ENCODE results near the gene SLC6A6. TPM values are rescaled to one million over a fixed set of nuclear protein-coding genes. Genes with fewer than 3 reads are reported as not detected.

SLC6A6 gene
- total RNA-seq, 3 donors from 2014 or later: 4.4 to 11.2 (median 10.5) TPM

- no peak for DNase-seq
- no peaks in the 10 kb centered on the region for H3K9me3 ChIP-seq
- H3K36me3 ChIP-seq (ENCODE audit: low read depth): no peaks in the 10 kb centered on the region
- H3K4me3 ChIP-seq: no peak overlapping the region
- no peak for TF ChIP-seq CTCF (IDR thresholded peaks at IDR 0.05)
- no peak for ATAC-seq
- H3K4me1 ChIP-seq (ENCODE audit: low read depth): no peaks in the 10 kb centered on the region
- intact Hi-C loops (cut with DNase I, micrococcal nuclease): no loop called here
Measured at GRCh38 chr3:14518893-14519292, 116.5 kb downstream of the SLC6A6 start.

GRCh38 chr3:14519406-14519805, 117.0 kb downstream of the SLC6A6 start:
- no peak for DNase-seq
- intact Hi-C loops (cut with DNase I, micrococcal nuclease): no loop called here

GRCh38 chr3:14520149-14520548, 117.7 kb downstream of the SLC6A6 start:
- no peak for ATAC-seq
- peak in 1 of 3 donors; percentile 39 for DNase-seq

More at GRCh38 chr3:14519406-14519805, 117.0 kb downstream of the SLC6A6 start:
- H3K4me3 ChIP-seq: no peak overlapping the region
- H3K9me3 ChIP-seq: no peaks in the 10 kb centered on the region
- H3K4me1 ChIP-seq (ENCODE audit: low read depth): no peaks in the 10 kb centered on the region
- no peaks in the 10 kb centered on the region for H3K36me3 ChIP-seq (ENCODE audit: low read depth)
- no peak for ATAC-seq
- no peak for TF ChIP-seq CTCF (IDR thresholded peaks at IDR 0.05)

GRCh38 chr3:14520967-14521366, 118.6 kb downstream of the SLC6A6 start:
- no peaks in the 10 kb centered on the region for H3K9me3 ChIP-seq
- no peak for ATAC-seq
- H3K4me3 ChIP-seq: no peak overlapping the region
- intact Hi-C loops (cut with DNase I, micrococcal nuclease): no loop called here
- no peaks in the 10 kb centered on the region for H3K4me1 ChIP-seq (ENCODE audit: low read depth)
- H3K36me3 ChIP-seq (ENCODE audit: low read depth): no peaks in the 10 kb centered on the region
- DNase-seq: no peak
- TF ChIP-seq CTCF (IDR thresholded peaks at IDR 0.05): no peak

More at GRCh38 chr3:14520149-14520548, 117.7 kb downstream of the SLC6A6 start:
- no peak overlapping the region for H3K4me3 ChIP-seq
- no peak for TF ChIP-seq CTCF (IDR thresholded peaks at IDR 0.05)
- H3K4me1 ChIP-seq (ENCODE audit: low read depth): no peaks in the 10 kb centered on the region
- intact Hi-C loops (cut with DNase I, micrococcal nuclease): no loop called here
- H3K9me3 ChIP-seq: no peaks in the 10 kb centered on the region
- no peaks in the 10 kb centered on the region for H3K36me3 ChIP-seq (ENCODE audit: low read depth)

GRCh38 chr3:14521611-14522010, 119.2 kb downstream of the SLC6A6 start:
- DNase-seq: no peak
- Histone ChIP-seq H3K36me3 (ENCODE audit: low read depth) (no peaks in the 10 kb centered on the region), H3K9me3 (no peaks in the 10 kb centered on the region), H3K4me1 (ENCODE audit: low read depth) (no peaks in the 10 kb centered on the region), H3K4me3 (no peak overlapping the region)
- no peak for ATAC-seq
- intact Hi-C loops (cut with DNase I, micrococcal nuclease): no loop called here
- no peak for TF ChIP-seq CTCF (IDR thresholded peaks at IDR 0.05)

- intact Hi-C loops (cut with DNase I, micrococcal nuclease): no loop called here
- Histone ChIP-seq H3K9me3 (no peaks in the 10 kb centered on the region), H3K4me3 (no peak overlapping the region), H3K4me1 (ENCODE audit: low read depth) (no peaks in the 10 kb centered on the region), H3K36me3 (ENCODE audit: low read depth) (no peaks in the 10 kb centered on the region)
- DNase-seq: no peak
- no peak for ATAC-seq
- no peak for TF ChIP-seq CTCF (IDR thresholded peaks at IDR 0.05)
Measured at GRCh38 chr3:14522129-14522691, 119.8 kb downstream of the SLC6A6 start.
